GM12891 (cell line): ENCODE results near the gene CCL13.

Experiments
- PAX5 ChIP-seq: IDR thresholded peaks from 2 replicates; pipeline ENCODE4 v1.6.1; 2011; ENCODE audit warnings: low read length, moderate library complexity, mild to moderate bottlenecking; ENCODE audit not compliant: insufficient read depth, severe bottlenecking
- POLR2A ChIP-seq: IDR thresholded peaks from 2 replicates; pipeline ENCODE4 v1.6.1; 2011; ENCODE audit warnings: low read depth, low read length, control low read depth
- POLR2AphosphoS5 ChIP-seq: IDR thresholded peaks from 2 replicates; pipeline ENCODE4 v1.6.1; 2011; ENCODE audit warnings: low read depth, low read length, control low read depth
- POU2F2 ChIP-seq: IDR thresholded peaks from 2 replicates; pipeline ENCODE4 v1.6.1; 2011; ENCODE audit warnings: low read depth, mild to moderate bottlenecking, control low read depth, low read length, moderate library complexity
- SPI1 ChIP-seq: IDR thresholded peaks from 2 replicates; pipeline ENCODE4 v1.6.1; 2011; ENCODE audit warnings: low read depth, low read length, control low read depth
- TAF1 ChIP-seq: IDR thresholded peaks from 2 replicates; pipeline ENCODE4 v1.6.1; 2011; ENCODE audit warnings: low read depth, low read length, control low read depth

DNA sequence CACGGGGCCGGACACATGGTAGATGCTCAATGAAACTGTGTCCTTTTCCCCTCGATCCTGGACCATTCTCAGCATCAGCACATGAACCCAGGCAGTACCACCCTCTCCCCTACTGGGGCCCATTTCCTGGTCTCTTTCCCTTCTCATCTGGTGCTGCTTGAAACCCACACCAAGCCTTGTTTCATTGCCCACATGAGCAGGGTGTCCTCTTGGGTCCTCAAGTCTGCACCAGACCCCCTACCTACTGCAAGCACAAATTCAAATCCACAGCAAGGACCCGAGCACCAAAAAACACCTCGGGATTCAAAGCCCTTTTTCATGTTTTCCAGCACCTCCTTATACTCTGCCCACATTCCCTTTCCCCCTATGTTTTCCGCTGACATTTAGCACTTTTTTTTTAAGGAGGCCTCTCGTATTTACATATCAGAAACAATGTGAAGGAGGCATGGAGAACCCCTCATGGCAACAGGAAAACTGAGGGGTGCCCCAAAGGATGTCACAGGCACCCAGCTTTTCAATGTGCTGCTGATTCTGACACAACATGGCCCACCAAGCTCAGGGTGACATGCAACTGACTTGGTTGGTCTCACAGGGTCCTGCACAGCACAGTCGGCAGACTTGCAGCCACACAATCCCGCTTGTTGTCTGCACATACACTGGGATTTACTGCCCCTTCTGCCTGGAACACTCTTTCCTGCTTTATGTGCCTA is 11.4 kb downstream of the CCL13 start:
- no peak for TF ChIP-seq POLR2AphosphoS5
- TF ChIP-seq POLR2A, result no peak
- TF ChIP-seq PAX5, result no peak
- no peak for TF ChIP-seq TAF1
- no peak for TF ChIP-seq SPI1
- TF ChIP-seq POU2F2, result no peak
